LNCaP clone FGC (cell line): Measurements from ENCODE around the gene C1S.

ENCODE experiments used
- DNase-seq: peaks from one replicate; pipeline ENCODE4 v3.0.0-alpha.2; 2011; ENCODE audit warnings: low read depth
- H3K4me3 ChIP-seq: 2 replicates; pipeline ENCODE4 v1.5.1; 2011; ENCODE audit warnings: mild to moderate bottlenecking, low read depth, low read length, control low read depth
- TF ChIP-seq, protein P1 (sequence below): IDR thresholded peaks from 2 replicates; pipeline ENCODE4 v1.5.1; 2012; ENCODE audit warnings: mild to moderate bottlenecking; ENCODE audit not compliant: control insufficient read depth, insufficient read depth; ENCODE audit errors: extremely low read depth

The C1S gene

DNA sequence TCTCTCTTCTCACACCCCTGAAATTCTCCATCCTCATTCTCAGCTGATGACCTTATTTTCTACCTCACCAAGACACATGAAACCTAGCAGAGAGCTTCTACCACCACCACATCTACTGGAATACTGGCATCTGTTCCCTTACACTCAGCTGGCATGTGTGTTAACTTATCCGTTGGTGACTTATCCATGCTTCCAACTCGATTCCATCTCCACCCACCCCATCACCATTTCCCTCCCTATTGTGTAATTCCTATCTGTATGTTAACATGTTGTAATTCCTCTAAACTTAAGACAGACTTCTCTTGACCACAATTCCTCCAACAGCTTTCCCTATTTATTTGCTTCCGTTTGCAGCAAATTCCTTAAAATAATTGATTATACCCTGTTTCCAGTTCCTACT lies 15.4 kb downstream of the C1S start:
- TF ChIP-seq, protein P1, sequence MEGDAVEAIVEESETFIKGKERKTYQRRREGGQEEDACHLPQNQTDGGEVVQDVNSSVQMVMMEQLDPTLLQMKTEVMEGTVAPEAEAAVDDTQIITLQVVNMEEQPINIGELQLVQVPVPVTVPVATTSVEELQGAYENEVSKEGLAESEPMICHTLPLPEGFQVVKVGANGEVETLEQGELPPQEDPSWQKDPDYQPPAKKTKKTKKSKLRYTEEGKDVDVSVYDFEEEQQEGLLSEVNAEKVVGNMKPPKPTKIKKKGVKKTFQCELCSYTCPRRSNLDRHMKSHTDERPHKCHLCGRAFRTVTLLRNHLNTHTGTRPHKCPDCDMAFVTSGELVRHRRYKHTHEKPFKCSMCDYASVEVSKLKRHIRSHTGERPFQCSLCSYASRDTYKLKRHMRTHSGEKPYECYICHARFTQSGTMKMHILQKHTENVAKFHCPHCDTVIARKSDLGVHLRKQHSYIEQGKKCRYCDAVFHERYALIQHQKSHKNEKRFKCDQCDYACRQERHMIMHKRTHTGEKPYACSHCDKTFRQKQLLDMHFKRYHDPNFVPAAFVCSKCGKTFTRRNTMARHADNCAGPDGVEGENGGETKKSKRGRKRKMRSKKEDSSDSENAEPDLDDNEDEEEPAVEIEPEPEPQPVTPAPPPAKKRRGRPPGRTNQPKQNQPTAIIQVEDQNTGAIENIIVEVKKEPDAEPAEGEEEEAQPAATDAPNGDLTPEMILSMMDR: no peak
- H3K4me3 ChIP-seq: no peak overlapping the region
- no peak for DNase-seq

DNA sequence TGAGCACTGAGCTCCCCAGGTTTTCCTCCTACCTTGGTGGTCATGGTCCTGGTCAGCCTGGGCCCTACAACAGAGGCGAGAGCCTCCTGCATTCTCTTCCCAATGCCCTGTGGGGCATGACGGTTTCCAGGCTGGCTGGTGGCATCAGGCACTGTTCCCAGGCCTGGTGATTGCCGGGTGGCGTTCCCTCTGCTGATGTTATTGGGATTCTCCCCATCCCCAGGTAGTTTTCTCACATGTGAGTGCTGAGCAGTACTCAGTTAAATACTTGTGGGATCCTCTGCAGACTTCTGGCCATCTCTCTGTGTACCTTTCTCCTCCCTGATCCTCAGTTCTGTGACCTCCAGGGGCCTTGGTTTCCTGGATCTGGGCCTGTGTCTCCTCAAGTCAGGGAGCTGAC lies 16.0 kb downstream of the C1S start:
- no peak for DNase-seq
- H3K4me3 ChIP-seq: no peak overlapping the region
- TF ChIP-seq, protein P1: no peak

DNA sequence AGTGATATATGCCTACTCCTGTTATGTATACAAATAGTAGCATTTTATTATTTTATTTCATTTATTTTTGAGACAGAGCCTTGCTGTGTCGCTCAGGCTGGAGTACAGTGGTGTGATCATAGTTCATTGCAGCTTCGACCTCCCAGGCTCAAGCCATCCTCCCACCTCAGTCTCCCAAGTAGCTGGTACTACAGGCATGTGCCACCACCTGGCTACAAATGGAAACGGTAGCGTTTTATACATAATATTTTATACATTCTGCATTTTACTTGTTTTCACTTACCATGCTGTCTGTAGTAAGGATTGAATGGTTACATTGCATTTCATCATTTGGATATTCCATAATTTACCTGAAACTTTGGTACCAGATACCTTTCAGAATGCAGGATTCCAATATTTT lies 17.6 kb downstream of the C1S start:
- TF ChIP-seq, protein P1: 0 out of 2 replicates have a peak, but pooled peaks have one; percentile 28
- no peak for DNase-seq
- H3K4me3 ChIP-seq: no peak overlapping the region

DNA sequence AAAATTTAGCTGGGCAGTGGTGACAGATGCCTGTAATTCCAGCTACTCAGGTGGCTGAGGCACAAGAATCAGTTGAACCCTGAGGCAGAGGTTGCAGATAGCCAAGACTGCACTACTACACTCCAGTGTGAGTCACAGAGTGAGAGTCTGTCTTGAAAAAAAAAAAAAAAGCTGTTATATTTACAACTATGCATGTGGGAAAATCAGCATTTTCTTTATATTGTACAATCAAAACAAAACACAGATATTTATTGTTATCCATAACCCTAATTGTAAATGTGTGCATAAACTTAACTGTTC lies 19.3 kb downstream of the C1S start:
- TF ChIP-seq, protein P1: no peak
- H3K4me3 ChIP-seq: no peak overlapping the region
- DNase-seq: no peak

GRCh38 chr12:7081037-7081436 lies 20.5 kb downstream of the C1S start:
- DNase-seq: no peak
- H3K4me3 ChIP-seq: no peak overlapping the region
- TF ChIP-seq, protein P1: no peak

GRCh38 chr12:7083125-7083524 lies 22.6 kb downstream of the C1S start:
- TF ChIP-seq, protein P1: no peak
- DNase-seq: no peak

GRCh38 chr12:7089196-7089871 lies 28.8 kb downstream of the C1S start:
- no peak for DNase-seq
- TF ChIP-seq, protein P1: no peak
- no peak overlapping the region for H3K4me3 ChIP-seq

More at GRCh38 chr12:7083125-7083524, 22.6 kb downstream of the C1S start:
- no peak overlapping the region for H3K4me3 ChIP-seq
